Embryonic facial prominence (tissue), 1 donor: ENCODE results near the gene DUS2.
"Not testable (repeated sequence)": the region's sequence is repeated elsewhere in the genome, so short reads cannot be mapped to it uniquely, and the experiment has no call there.

Experiments
- DNase-seq: peaks from one replicate; pipeline ENCODE4 v3.0.0-alpha.2; 2016; ENCODE audit errors: extremely low spot score

The DUS2 gene

GRCh38 chr16:68091380-68092261, 68.5 kb downstream of the DUS2 start:
- no peak for DNase-seq

- DNase-seq, result not testable (repeated sequence)
Observed at GRCh38 chr16:68092275-68092674, 69.2 kb downstream of the DUS2 start.

- DNase-seq, result no peak
Observed at GRCh38 chr16:68093816-68094613, 70.9 kb downstream of the DUS2 start.

- no peak for DNase-seq
Observed at GRCh38 chr16:68094614-68094934, 71.5 kb downstream of the DUS2 start.

GRCh38 chr16:68096491-68096890, 73.4 kb downstream of the DUS2 start:
- DNase-seq, result no peak

GRCh38 chr16:68097088-68097487, 74.0 kb downstream of the DUS2 start:
- no peak for DNase-seq

- DNase-seq, result no peak
Observed at GRCh38 chr16:68097895-68098294, 74.8 kb downstream of the DUS2 start.

- no peak for DNase-seq
Observed at GRCh38 chr16:68100488-68100887, 77.4 kb downstream of the DUS2 start.

- no peak for DNase-seq
Observed at GRCh38 chr16:68105611-68106010, 82.5 kb downstream of the DUS2 start.

- DNase-seq, result not testable (repeated sequence)
Observed at GRCh38 chr16:68107230-68107928, 84.3 kb downstream of the DUS2 start.

- not testable (repeated sequence) for DNase-seq
Observed at GRCh38 chr16:68109156-68109555, 86.1 kb downstream of the DUS2 start.

- not testable (repeated sequence) for DNase-seq
Observed at GRCh38 chr16:68110611-68111010, 87.5 kb downstream of the DUS2 start.

- no peak for DNase-seq
Observed at GRCh38 chr16:68111379-68111778, 88.3 kb downstream of the DUS2 start.

GRCh38 chr16:68113059-68113761, 90.1 kb downstream of the DUS2 start:
- no peak for DNase-seq

- no peak for DNase-seq
Observed at GRCh38 chr16:68113765-68114240, 90.7 kb downstream of the DUS2 start.

- not testable (repeated sequence) for DNase-seq
Observed at GRCh38 chr16:68114939-68115338, 91.9 kb downstream of the DUS2 start.

GRCh38 chr16:68115851-68116250, 92.8 kb downstream of the DUS2 start:
- no peak for DNase-seq

GRCh38 chr16:68116256-68116867, 93.3 kb downstream of the DUS2 start:
- no peak for DNase-seq

GRCh38 chr16:68117884-68118283, 94.8 kb downstream of the DUS2 start:
- no peak for DNase-seq

- not testable (repeated sequence) for DNase-seq
Observed at GRCh38 chr16:68118954-68119353, 95.9 kb downstream of the DUS2 start.

GRCh38 chr16:68120496-68120895, 97.4 kb downstream of the DUS2 start:
- DNase-seq, result not testable (repeated sequence)
